Mesothelial cell of epicardium (in vitro differentiated cells): ENCODE measurements around the gene DNAH17. TPM values are rescaled to one million over a fixed set of nuclear protein-coding genes. Genes with fewer than 3 reads are reported as not detected.
"Not testable (repeated sequence)": the region's sequence is repeated elsewhere in the genome, so short reads cannot be mapped to it uniquely, and the experiment has no call there.

Experiments used
- DNase-seq, 2 experiments: peaks; one replicate each; pipeline ENCODE4 v3.0.0; 2021; ENCODE audit warnings: low spot score in 2 of 2; ENCODE audit not compliant: unreplicated experiment in 2 of 2
- H3K27ac Mint-ChIP-seq: 2 replicates; pipeline ENCODE4 v1.8.0; 2021; ENCODE audit warnings: mixed read lengths
- H3K27me3 Mint-ChIP-seq: 2 replicates; pipeline ENCODE4 v1.8.0; 2021; ENCODE audit warnings: low read depth, mixed read lengths
- H3K36me3 Mint-ChIP-seq: 2 replicates; pipeline ENCODE4 v1.8.0; 2021; ENCODE audit warnings: mixed read lengths
- H3K4me1 Mint-ChIP-seq: 2 replicates; pipeline ENCODE4 v1.8.0; 2021; ENCODE audit warnings: mixed read lengths
- H3K4me3 Mint-ChIP-seq: 2 replicates; pipeline ENCODE4 v1.8.0; 2021; ENCODE audit warnings: mild to moderate bottlenecking, moderate library complexity, mixed read lengths
- H3K9me3 Mint-ChIP-seq: 2 replicates; pipeline ENCODE4 v1.8.0; 2021; ENCODE audit warnings: mixed read lengths
- total RNA-seq: library from RNA; stranded (reverse); gene quantifications from 3 replicates; pipeline ENCODE4 v1.2.1, GENCODE V29; 2021
- TF ChIP-seq, protein P1 (sequence below): fragments of 200-600 bp; sonication (generic); IDR thresholded peaks from one replicate; pipeline ENCODE4 v1.5.0; 2021; ENCODE audit warnings: antibody characterized with exemption; ENCODE audit not compliant: unreplicated experiment

The DNAH17 gene
- total RNA-seq, 1 donor from 2014 or later = 0.87 TPM

DNA sequence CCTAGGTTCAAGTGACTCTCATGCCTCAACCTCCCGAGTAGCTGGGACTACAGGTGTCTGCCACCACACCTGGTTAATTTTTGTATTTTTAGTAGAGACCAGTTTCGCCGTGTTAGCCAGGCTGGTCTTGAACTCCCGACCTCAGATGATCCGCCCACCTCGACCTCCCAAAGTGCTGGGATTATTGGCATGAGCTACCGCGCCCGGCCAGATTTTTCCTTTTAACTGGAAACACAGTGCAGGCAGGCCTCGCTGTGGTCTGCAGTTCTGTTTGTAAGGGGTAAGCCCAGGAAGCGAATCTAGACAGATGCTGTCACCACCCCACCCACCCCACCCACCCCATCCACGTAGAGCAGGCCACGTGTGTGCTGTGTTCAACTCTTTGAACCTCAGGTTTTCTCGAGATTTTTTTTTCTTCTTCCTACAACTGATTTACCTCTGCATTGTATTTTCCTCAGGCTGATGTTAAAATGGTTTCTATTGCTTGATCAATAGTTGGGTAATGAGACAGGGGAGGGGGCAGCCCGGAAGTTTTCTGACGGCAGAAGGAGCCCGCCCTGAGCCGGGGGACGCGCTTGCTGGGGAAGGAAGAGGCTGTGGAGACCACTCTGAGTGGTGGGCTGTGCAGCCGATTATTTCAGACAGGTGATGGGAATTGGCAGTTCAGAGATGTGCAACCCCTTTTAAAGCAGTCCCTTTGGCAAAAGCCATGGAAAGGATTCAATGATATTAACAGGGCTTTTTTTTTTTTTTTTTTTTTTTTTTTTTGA, 72.9 kb downstream of the DNAH17 start:
- Mint-ChIP-seq H3K4me1 (peaks cover 3% of the 10 kb centered on the region), H3K36me3 (no peaks in the 10 kb centered on the region), H3K27me3 (no peaks in the 10 kb centered on the region), H3K9me3 (no peaks in the 10 kb centered on the region), H3K27ac (no peak overlapping the region), H3K4me3 (no peak overlapping the region)
- TF ChIP-seq, protein P1, sequence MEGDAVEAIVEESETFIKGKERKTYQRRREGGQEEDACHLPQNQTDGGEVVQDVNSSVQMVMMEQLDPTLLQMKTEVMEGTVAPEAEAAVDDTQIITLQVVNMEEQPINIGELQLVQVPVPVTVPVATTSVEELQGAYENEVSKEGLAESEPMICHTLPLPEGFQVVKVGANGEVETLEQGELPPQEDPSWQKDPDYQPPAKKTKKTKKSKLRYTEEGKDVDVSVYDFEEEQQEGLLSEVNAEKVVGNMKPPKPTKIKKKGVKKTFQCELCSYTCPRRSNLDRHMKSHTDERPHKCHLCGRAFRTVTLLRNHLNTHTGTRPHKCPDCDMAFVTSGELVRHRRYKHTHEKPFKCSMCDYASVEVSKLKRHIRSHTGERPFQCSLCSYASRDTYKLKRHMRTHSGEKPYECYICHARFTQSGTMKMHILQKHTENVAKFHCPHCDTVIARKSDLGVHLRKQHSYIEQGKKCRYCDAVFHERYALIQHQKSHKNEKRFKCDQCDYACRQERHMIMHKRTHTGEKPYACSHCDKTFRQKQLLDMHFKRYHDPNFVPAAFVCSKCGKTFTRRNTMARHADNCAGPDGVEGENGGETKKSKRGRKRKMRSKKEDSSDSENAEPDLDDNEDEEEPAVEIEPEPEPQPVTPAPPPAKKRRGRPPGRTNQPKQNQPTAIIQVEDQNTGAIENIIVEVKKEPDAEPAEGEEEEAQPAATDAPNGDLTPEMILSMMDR = no peak
- DNase-seq = no peak

DNA sequence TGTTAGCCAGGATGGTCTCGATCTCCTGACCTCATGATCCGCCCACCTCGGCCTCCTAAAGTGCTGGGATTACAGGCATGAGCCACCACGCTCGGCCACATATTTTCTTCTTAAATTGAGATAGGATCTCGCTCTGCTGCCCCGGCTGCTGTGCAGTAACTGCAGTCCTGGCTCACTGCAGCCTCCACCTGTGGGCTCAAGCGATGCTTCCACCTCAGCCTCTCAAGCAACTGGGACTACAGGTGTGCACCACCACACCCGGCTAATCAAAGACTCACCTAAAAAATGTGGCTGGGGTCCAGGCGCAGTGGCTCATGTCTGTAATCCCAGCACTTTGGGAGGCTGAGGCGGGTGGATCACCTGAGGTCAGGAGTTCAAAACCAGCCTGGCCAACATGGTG, 73.8 kb downstream of the DNAH17 start:
- H3K4me1 Mint-ChIP-seq, H3K4me3 Mint-ChIP-seq, H3K9me3 Mint-ChIP-seq, H3K36me3 Mint-ChIP-seq, H3K27me3 Mint-ChIP-seq, DNase-seq, H3K27ac Mint-ChIP-seq: not testable (repeated sequence)

DNA sequence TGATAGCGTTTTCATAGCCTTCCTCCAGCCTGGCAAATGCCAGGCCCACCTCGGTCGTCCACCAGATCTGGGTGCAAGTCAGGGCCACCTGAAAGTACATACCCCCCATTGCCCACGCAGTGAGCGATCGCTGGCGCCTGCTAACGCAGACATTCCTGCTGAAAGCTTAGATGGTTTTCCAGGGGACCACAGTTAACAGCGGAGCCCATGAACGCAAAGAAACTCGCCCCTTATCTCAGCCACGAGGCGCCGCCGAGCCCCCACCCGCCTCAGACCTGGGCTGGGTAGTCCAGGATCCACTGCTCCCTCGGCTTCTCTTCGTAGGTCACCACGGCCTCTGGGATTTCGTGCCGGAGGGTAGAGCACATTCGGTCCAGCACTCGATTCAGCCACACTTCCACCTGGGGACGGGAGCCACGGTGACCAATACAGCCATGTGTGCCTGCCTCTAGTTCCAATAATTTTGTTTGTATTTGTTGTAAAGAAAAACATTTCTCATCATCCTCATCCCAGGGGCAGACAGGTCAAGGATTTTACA, 74.5 kb downstream of the DNAH17 start:
- H3K27ac Mint-ChIP-seq = no peak overlapping the region
- H3K9me3 Mint-ChIP-seq = no peaks in the 10 kb centered on the region
- TF ChIP-seq, protein P1 = no peak
- H3K27me3 Mint-ChIP-seq = no peaks in the 10 kb centered on the region
- H3K4me3 Mint-ChIP-seq = no peak overlapping the region
- no peak for DNase-seq
- peaks cover 7% of the 10 kb centered on the region for H3K4me1 Mint-ChIP-seq
- H3K36me3 Mint-ChIP-seq = no peaks in the 10 kb centered on the region

DNA sequence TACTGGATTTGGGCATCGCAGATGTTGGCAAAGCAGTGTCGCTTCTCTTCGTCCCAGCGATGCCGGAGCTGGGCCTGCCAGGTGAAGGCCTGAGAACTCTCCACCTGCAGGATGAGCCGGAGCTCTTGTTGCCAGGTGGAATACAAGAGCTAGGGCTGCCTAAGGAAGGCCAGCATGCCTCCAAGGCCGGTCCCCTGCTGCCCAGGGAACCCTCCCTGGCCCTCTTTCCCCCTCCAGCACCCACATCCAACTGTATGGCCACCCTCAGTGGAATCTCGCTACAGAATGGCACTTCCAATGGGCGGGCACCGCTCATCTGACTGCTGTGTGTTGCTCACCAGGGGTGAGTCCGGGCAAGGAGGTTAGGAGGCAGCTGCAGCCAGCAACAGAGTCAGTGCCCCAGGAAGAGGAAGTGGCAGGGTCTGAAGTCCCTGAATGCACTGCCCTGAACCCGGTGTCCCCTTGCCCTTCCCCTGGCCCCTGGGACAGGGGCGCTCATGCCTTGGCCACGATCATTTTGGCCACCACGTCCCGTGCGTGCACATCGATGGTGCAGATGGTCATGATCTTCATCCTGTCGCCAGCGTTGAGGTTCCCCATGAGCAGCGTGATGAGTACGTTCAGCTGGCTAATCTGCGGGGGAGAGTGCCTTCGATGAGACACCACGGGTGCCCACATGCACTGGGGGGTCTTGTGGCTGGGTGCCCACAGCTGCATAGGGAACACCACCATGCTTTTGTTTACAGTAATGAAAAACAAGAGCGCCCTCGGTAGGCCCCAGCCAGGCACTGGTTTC, 75.8 kb downstream of the DNAH17 start:
- Mint-ChIP-seq H3K4me3 (no peak overlapping the region), H3K36me3 (no peaks in the 10 kb centered on the region), H3K4me1 (peaks cover 7% of the 10 kb centered on the region), H3K27ac (no peak overlapping the region), H3K27me3 (no peaks in the 10 kb centered on the region), H3K9me3 (no peaks in the 10 kb centered on the region)
- TF ChIP-seq, protein P1 = no peak
- DNase-seq = no peak

DNA sequence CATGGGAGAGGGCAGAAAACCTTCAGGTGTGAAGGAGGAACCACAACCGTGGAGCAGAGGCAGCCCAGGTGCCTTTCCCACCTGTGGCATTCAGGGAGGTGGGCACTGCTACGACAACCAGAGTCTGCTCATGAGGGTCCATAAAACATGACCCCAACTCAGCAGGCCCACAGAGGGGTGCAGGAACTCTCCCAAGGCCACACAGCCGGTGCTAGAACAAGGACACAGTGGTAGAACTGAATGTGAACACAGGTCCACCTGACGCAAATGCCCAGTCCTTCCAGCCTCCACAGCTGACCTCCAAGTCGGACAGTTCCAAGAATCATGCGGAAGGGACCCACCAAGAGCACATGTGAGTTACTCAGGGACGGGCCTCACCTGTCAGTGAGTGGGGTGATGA, 76.4 kb downstream of the DNAH17 start:
- H3K27ac Mint-ChIP-seq = no peak overlapping the region
- H3K4me1 Mint-ChIP-seq = peaks cover 7% of the 10 kb centered on the region
- TF ChIP-seq, protein P1 = no peak
- H3K4me3 Mint-ChIP-seq = no peak overlapping the region
- no peaks in the 10 kb centered on the region for H3K27me3 Mint-ChIP-seq
- no peak for DNase-seq
- no peaks in the 10 kb centered on the region for H3K36me3 Mint-ChIP-seq
- H3K9me3 Mint-ChIP-seq = no peaks in the 10 kb centered on the region
